AG04450 (cell line): ENCODE results near the gene ABCE1. TPM values are rescaled to one million over a fixed set of nuclear protein-coding genes. Genes with fewer than 3 reads are reported as not detected.

Experiments used
- CTCF ChIA-PET: fragments of 300-600, 350-600 bp; formaldehyde crosslinking; extraction: SDS; loops from one replicate; lab custom pipeline; 2022; ENCODE audit warnings: antibody characterized with exemption, inconsistent platforms; lab: Charles Lee
- POLR2A ChIA-PET: fragments of 350-600 bp; formaldehyde crosslinking; extraction: SDS; loops from one replicate; lab custom pipeline; 2021; ENCODE audit warnings: antibody characterized with exemption, inconsistent platforms; lab: Yijun Ruan, JAX
- DNase-seq: peaks from one replicate; pipeline ENCODE4 v3.0.0-alpha.2; 2011; ENCODE audit warnings: low read depth, low spot score
- H3K27ac ChIP-seq: one replicate; pipeline ENCODE4 v1.5.1; 2012; ENCODE audit warnings: low read depth, low read length, control low read depth
- H3K27me3 ChIP-seq: one replicate; pipeline ENCODE4 v1.6.0; 2012; ENCODE audit warnings: low read length; ENCODE audit not compliant: control insufficient read depth, insufficient read depth
- H3K4me3 ChIP-seq: 2 replicates; pipeline ENCODE4 v1.5.1; 2011; ENCODE audit warnings: mild to moderate bottlenecking, low read depth, low read length, control low read depth
- H3K9me3 ChIP-seq: 2 replicates; pipeline ENCODE4 v1.5.1; 2012; ENCODE audit warnings: low read length; ENCODE audit not compliant: control insufficient read depth, insufficient read depth
- polyA plus RNA-seq: library from polyadenylated mRNA; depleted of rRNA; stranded (reverse); fragments of >200 nt; gene quantifications from 2 replicates; pipeline ENCODE4 v1.2.3, GENCODE V29; 2011
- TF ChIP-seq, protein P1 (sequence below): IDR thresholded peaks from 2 replicates; pipeline ENCODE4 v1.5.1; 2011; ENCODE audit warnings: low read depth, low read length, control low read depth, inconsistent platforms

The ABCE1 gene
- polyA plus RNA-seq, 1 experiment: 82.0 TPM

- TF ChIP-seq, protein P1, sequence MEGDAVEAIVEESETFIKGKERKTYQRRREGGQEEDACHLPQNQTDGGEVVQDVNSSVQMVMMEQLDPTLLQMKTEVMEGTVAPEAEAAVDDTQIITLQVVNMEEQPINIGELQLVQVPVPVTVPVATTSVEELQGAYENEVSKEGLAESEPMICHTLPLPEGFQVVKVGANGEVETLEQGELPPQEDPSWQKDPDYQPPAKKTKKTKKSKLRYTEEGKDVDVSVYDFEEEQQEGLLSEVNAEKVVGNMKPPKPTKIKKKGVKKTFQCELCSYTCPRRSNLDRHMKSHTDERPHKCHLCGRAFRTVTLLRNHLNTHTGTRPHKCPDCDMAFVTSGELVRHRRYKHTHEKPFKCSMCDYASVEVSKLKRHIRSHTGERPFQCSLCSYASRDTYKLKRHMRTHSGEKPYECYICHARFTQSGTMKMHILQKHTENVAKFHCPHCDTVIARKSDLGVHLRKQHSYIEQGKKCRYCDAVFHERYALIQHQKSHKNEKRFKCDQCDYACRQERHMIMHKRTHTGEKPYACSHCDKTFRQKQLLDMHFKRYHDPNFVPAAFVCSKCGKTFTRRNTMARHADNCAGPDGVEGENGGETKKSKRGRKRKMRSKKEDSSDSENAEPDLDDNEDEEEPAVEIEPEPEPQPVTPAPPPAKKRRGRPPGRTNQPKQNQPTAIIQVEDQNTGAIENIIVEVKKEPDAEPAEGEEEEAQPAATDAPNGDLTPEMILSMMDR: no peak
- no peak overlapping the region for H3K4me3 ChIP-seq
- H3K27me3 ChIP-seq: no peaks in the 10 kb centered on the region
- no peak for DNase-seq
- POLR2A ChIA-PET: no interaction called here
- no peaks in the 10 kb centered on the region for H3K9me3 ChIP-seq
- no peak overlapping the region for H3K27ac ChIP-seq
- CTCF ChIA-PET: no interaction called here
These were observed 70.6 kb downstream of the ABCE1 start for GRCh38 chr4:145168581-145169187.

DNA sequence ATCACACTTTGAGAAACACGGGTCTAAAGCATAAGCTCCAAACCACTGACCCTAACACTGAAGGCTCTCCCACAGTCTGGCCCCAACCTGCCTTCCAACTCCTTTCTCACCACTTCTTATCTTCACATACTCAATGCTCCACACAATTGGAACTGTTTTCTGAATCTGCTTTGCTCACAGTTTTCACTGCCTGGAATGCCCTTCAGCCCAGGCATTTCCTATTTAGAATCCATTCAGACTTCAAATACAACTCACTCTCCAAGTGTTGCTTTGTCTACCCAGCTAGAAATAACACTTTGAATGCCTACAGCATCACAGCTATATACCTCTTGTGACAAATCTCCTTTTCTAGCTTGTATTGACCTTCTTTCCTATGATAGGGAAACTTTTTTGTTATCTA, 72.1 kb downstream of the ABCE1 start:
- DNase-seq: no peak
- H3K9me3 ChIP-seq: no peaks in the 10 kb centered on the region

GRCh38 chr4:145171911-145172310, 73.8 kb downstream of the ABCE1 start:
- Histone ChIP-seq H3K27me3 (no peaks in the 10 kb centered on the region), H3K4me3 (no peak overlapping the region), H3K9me3 (no peaks in the 10 kb centered on the region), H3K27ac (no peak overlapping the region)
- CTCF ChIA-PET: interaction anchor here (1.6 kb wide), 1 partner anchor 445 kb away, joined by 5 read pairs; no protein-coding TSS in a partner anchor
- no peak for DNase-seq
- POLR2A ChIA-PET: no interaction called here
- TF ChIP-seq, protein P1: no peak

More for the DNA sequence above, 72.1 kb downstream of the ABCE1 start:
- CTCF ChIA-PET: interaction anchor here (1.2 kb wide), 1 partner anchor 440 kb away, joined by 3 read pairs; no protein-coding TSS in a partner anchor
- POLR2A ChIA-PET: no interaction called here
- H3K27me3 ChIP-seq: no peaks in the 10 kb centered on the region
- TF ChIP-seq, protein P1: no peak
- no peak overlapping the region for H3K4me3 ChIP-seq
- no peak overlapping the region for H3K27ac ChIP-seq

GRCh38 chr4:145176641-145177432, 78.7 kb downstream of the ABCE1 start:
- ChIA-PET POLR2A (no interaction called here), CTCF (interaction anchor here (0.5 to 4.7 kb wide), 7 partner anchors 22 to 440 kb away, joined by 3 to 21 read pairs (median 5); no protein-coding TSS in a partner anchor)
- TF ChIP-seq, protein P1: no peak
- H3K4me3 ChIP-seq: peak overlapping the region; percentile 86
- H3K9me3 ChIP-seq: no peaks in the 10 kb centered on the region
- no peaks in the 10 kb centered on the region for H3K27me3 ChIP-seq
- H3K27ac ChIP-seq: no peak overlapping the region
- DNase-seq: no peak

- TF ChIP-seq, protein P1: no peak
- no peak for DNase-seq
- Histone ChIP-seq H3K9me3 (no peaks in the 10 kb centered on the region), H3K27ac (no peak overlapping the region), H3K27me3 (no peaks in the 10 kb centered on the region), H3K4me3 (peak overlapping the region; percentile 86)
- ChIA-PET POLR2A (interaction anchor here (0.6 kb wide), 1 partner anchor 36 kb away, joined by 6 read pairs; no protein-coding TSS in a partner anchor), CTCF (interaction anchor here (0.5 to 4.7 kb wide), 6 partner anchors 22 to 440 kb away, joined by 3 to 21 read pairs (median 4); no protein-coding TSS in a partner anchor)
These were observed 79.4 kb downstream of the ABCE1 start for GRCh38 chr4:145177511-145177905.
